Measurements from ENCODE around the gene SLC6A1. TPM values are rescaled to one million over a fixed set of nuclear protein-coding genes. Genes with fewer than 3 reads are reported as not detected.

The SLC6A1 gene
- total and polyA plus RNA-seq, 2 of the 8 experiments (the other 6 are each of a cell fraction or from before 2014, with no cell fraction given) = 0.30 to 0.63 TPM

GRCh38 chr3:11024181-11024580 lies 31.6 kb downstream of the SLC6A1 start:
- Histone ChIP-seq H3K4me3 (ENCODE audit: extremely low read depth in 1 of 4, insufficient read depth in 2 of 4, low read depth in 3 of 4, low read length in 4 of 4) (no peak overlapping the region), H3K79me1 (ENCODE audit: low read depth, low read length) (no peaks in the 10 kb centered on the region), H2BK12ac (ENCODE audit: low read depth, low read length) (no peak overlapping the region), H2BK15ac (ENCODE audit: low read length) (no peak overlapping the region), H3K23ac (ENCODE audit: insufficient read length) (no peak overlapping the region), H3K4me2 (ENCODE audit: insufficient read depth in 1 of 2, low read depth in 2 of 2, low read length in 2 of 2) (no peak overlapping the region), H4K5ac (ENCODE audit: insufficient read length, low read depth, low read length) (no peak overlapping the region), H3K79me2 (ENCODE audit: control insufficient read depth in 1 of 2, insufficient read depth in 2 of 2, low read length in 2 of 2) (no peaks in the 10 kb centered on the region), H3K36me3 (ENCODE audit: control insufficient read depth in 2 of 4, insufficient read depth in 4 of 4, low read length in 3 of 4) (no peaks in the 10 kb centered on the region), H4K8ac (ENCODE audit: extremely low read depth, insufficient read depth, low read length) (no peak overlapping the region), H3K27ac (ENCODE audit: low read depth, low read length) (no peak overlapping the region), H3K27me3 (replicated peaks in 1 of 4; ENCODE audit: control insufficient read depth in 3 of 4, extremely low read depth in 1 of 4, insufficient read depth in 3 of 4, low read length in 3 of 4) (peaks cover 0 to 6% (median under 1%) of the 10 kb centered on the region in 4 experiments; a peak in 2 of 7 replicates), H2AK5ac (ENCODE audit: low read depth, low read length) (no peak overlapping the region), H3K56ac (replicated peaks; ENCODE audit: insufficient read length, low read depth, low read length) (no peak overlapping the region), H3K9ac (replicated peaks in 1 of 4; ENCODE audit: extremely low read depth in 1 of 4, low read depth in 3 of 4, low read length in 3 of 4) (no peak overlapping the region), H3K14ac (ENCODE audit: insufficient read length) (no peak overlapping the region), H3K18ac (ENCODE audit: extremely low read depth, low read length) (no peak overlapping the region), H4K91ac (replicated peaks; ENCODE audit: insufficient read length, low read length) (no peak overlapping the region), H3K9me3 (ENCODE audit: insufficient read depth in 2 of 2, low read depth in 1 of 2, low read length in 1 of 2) (peaks cover 15 to 24% of the 10 kb centered on the region in 2 experiments), H2AFZ (ENCODE audit: low read length) (no peak overlapping the region), H2BK120ac (replicated peaks; ENCODE audit: low read depth, low read length) (no peak overlapping the region), H3K4me1 (replicated peaks in 1 of 4; ENCODE audit: control insufficient read depth in 3 of 4, insufficient read depth in 4 of 4, low read length in 3 of 4) (no peaks in the 10 kb centered on the region), H3K23me2 (ENCODE audit: low read depth, low read length) (no peaks in the 10 kb centered on the region), H4K20me1 (replicated peaks in 1 of 2; ENCODE audit: control insufficient read depth in 1 of 2, insufficient read depth in 2 of 2, low read length in 2 of 2) (peaks cover 0 to 3% of the 10 kb centered on the region in 2 experiments), H2BK20ac (ENCODE audit: low read length) (no peak overlapping the region), H3K4ac (replicated peaks; ENCODE audit: insufficient read length, low read depth, low read length) (no peak overlapping the region), H2BK5ac (ENCODE audit: low read depth, low read length) (no peak overlapping the region)
- DNase-seq (ENCODE audit: low read depth in 1 of 2, low spot score in 2 of 2) (no peak), FAIRE-seq (no peak)
- POLR2A ChIA-PET (ENCODE audit: partially characterized antibody) = no interaction called here
- WGBS, 2 experiments (ENCODE audit: extremely low coverage in 1 of 2, insufficient coverage in 1 of 2, insufficient read length in 1 of 2, insufficient replicate concordance in 2 of 2, low coverage in 1 of 2, low lambda C conversion rate in 2 of 2, missing lambda C conversion rate in 1 of 2) = 92% methylated on average over 4 of the region's 4 CpGs; no CpG with 5 or more reads in 1 of the 2 experiments
- CTCF ChIA-PET (ENCODE audit: partially characterized antibody) = interaction anchor here (0.6 to 6.9 kb wide), 5 partner anchors 9 to 226 kb away, joined by 3 to 48 read pairs (median 3); no protein-coding TSS in a partner anchor
- no peak for TF ChIP-seq CHD1 (IDR thresholded peaks at IDR 0.05; ENCODE audit: low read depth, low read length)
- no peak for TF ChIP-seq SIX5 (IDR thresholded peaks at IDR 0.05; ENCODE audit: low read depth, low read length)
- TF ChIP-seq RXRA (IDR thresholded peaks at IDR 0.05; ENCODE audit: insufficient read depth, low read depth, low read length) = no peak
- no peak for TF ChIP-seq E2F6 (IDR thresholded peaks at IDR 0.05)
- TF ChIP-seq SIN3A (conservative IDR thresholded peaks at IDR 0.05 in 1 of 2, IDR thresholded peaks at IDR 0.05 in 1 of 2; ENCODE audit: low read depth in 1 of 2, low read length in 2 of 2) = no peak
- no peak for TF ChIP-seq HDAC6 (IDR thresholded peaks at IDR 0.05; ENCODE audit: low read depth, low read length)
- no peak for TF ChIP-seq CREB1 (IDR thresholded peaks at IDR 0.05)
- no peak for TF ChIP-seq TAF7 (optimal IDR thresholded peaks at IDR 0.05; ENCODE audit: borderline replicate concordance, low read depth, low read length)
- TF ChIP-seq CBX5 (IDR thresholded peaks at IDR 0.05; ENCODE audit: low read depth, low read length) = no peak
- TF ChIP-seq SRF (IDR thresholded peaks at IDR 0.05; ENCODE audit: low read depth, low read length) = no peak
- no peak for TF ChIP-seq ATF3 (IDR thresholded peaks at IDR 0.05; ENCODE audit: insufficient read depth, low read depth, low read length)
- TF ChIP-seq POLR2A (IDR thresholded peaks at IDR 0.05; ENCODE audit: control extremely low read depth in 1 of 2, low read depth in 2 of 2, low read length in 2 of 2) = no peak
- TF ChIP-seq GABPA (IDR thresholded peaks at IDR 0.05; ENCODE audit: borderline replicate concordance, insufficient read depth, low read length) = no peak

All from H1 (cell line).